ENCODE results near the gene TMEM263.
"Not testable (repeated sequence)": the region's sequence is repeated elsewhere in the genome, so short reads cannot be mapped to it uniquely, and the experiment has no call there.

Gene TMEM263

GRCh38 chr12:106987846-106988245, 32.1 kb downstream of the TMEM263 start:
- no peak for DNase-seq

DNA sequence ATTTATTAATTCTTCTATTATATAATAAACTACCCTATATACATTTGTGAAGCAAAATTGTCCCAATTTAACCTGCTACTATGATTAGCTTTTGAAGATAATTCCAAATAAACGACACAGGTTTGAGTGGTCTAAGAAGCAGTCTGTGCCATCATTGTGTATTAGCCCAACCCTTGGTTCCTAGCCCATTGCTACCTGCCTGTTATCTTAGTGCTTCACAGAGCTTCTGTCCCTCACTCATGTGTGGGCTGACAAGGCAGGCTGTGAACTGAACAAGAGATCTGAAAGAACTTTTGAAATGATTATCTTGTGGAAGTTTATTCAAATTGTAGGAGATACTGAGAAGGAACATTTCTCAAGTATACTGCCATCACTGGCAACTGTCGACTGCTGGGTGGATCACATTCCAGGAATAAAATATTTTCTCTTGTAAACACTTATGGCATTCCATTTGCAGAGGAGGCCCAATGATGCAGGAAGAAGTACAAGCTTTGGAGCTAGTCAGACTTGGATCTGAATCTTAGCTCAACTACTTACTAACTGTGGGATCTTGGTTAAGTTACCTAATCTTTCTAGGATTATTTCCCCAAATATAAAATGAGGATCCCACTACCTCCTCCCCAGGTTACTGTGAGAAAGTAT, 39.0 kb downstream of the TMEM263 start:
- no peak for DNase-seq

- not testable (repeated sequence) for DNase-seq
These were observed 40.4 kb downstream of the TMEM263 start for GRCh38 chr12:106996102-106996501.

DNA sequence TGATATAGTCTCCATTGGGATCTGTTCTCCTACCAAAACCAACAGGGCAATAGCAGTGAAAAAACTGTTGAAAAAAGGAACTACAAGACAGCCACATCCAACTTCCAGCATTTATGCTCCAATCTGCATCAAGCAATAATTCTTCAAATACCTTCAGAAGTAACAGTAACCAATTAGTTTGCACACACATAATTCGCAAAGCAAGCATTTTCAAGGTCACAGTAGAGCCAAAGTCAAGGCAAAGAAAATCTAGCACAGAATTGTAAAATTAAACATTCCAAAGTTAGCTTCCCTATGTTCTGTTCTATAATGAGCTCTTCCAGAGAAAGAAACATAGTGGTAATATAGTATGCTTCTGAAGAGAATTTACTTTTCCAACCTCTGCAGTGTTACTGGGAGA, 42.2 kb downstream of the TMEM263 start:
- no peak for DNase-seq

DNA sequence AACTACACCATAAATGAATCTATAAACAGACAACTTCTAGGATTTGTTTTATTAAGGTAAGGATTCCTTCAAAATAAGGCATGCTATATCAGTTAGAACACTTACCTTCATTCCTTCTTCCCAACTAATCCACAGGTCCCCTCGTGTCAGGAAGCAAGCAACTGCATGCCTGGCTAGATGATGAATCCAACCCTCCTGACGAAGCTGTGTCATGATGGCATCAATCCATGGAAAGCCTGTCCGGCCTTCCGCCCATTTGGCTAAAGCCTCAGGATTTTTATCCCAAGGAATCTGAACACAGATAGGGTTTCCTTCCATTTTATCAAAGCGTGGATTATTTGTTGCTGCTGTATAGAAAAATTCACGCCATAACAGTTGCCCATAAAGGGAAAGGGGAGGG, 43.7 kb downstream of the TMEM263 start:
- DNase-seq, result no peak

DNA sequence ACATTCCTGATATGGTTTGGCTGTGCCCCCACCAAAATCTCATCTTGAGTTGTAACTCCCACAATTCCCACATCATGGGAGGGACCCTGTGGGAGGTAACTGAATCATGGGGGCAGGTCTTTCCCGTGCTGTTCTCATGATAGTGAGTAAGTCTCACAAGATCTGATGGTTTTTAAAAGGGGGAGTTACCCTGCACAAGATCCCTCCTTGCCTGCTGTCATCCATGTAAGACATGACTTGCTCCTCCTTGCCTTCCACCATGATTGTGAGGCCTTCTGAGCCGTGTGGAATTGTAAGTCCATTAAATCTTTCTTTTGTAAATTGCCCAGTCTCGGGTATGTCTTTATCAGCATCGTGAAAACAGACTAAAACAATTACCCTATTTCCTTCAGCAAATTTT, 47.0 kb downstream of the TMEM263 start:
- not testable (repeated sequence) for DNase-seq

- no peak for DNase-seq
These were observed 51.7 kb downstream of the TMEM263 start for GRCh38 chr12:107007411-107007810.

- no peak for DNase-seq
These were observed 55.8 kb downstream of the TMEM263 start for GRCh38 chr12:107011519-107011918.

DNA sequence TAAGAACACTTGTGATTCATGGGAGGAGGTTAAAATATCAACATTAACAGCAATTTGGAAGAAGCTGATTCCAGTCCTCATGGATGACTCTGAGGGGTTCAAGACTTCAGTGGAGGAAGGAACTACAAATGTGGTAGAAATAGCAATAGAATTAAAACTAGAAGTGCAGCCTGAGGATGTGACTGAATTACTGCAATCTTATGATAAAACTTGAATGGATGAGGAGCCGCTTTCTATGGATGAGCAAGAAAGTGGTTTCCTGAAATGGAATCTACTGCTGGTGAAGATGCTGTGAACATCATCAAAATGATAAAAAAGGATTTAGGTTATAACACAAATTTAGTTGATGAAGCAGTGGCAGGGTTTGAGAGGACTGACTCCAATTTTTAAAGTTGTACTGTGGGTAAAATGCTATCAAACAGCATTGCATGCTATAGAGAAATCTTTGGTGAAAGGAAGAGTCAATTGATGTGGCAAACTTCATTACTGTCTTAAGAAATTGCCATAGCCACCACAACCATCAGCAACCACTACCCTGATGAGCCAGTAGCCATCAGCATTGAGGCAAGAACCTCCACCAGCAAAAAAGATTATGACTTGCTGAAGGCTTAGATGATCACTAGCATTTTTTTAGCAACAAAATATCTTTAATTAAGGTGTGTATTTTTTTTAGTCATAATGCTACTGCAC, 57.2 kb downstream of the TMEM263 start:
- DNase-seq, result no peak

- DNase-seq, result no peak
These were observed 58.3 kb downstream of the TMEM263 start for GRCh38 chr12:107014055-107014454.

GRCh38 chr12:107017042-107017441, 61.3 kb downstream of the TMEM263 start:
- DNase-seq, result no peak

DNA sequence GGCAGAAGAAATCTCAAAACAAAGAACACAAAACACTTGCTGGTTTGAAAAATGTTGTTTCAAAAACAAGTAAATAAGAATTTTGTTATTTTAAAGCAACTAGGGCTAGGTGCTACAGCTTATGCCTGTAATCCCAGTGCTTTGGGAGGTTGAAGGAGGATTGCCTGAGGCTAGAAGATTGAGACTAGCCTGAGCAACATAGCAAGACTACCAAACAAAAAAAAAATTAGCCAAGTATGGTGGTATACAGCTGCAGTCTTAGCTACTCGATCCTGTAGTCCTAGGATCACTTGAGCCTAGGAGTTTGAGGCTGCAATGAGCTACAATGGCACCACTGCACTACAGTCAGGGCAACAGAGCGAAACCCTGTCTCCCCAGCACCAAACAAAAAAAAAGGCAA, 63.8 kb downstream of the TMEM263 start:
- no peak for DNase-seq

All from activated gamma-delta T cell (primary cell).